HG02884 (cell line): ENCODE results near the gene HMCN1.
"Not testable (repeated sequence)": the region's sequence is repeated elsewhere in the genome, so short reads cannot be mapped to it uniquely, and the experiment has no call there.

Experiments
- ATAC-seq: cut with Tn5 transposase; IDR thresholded peaks from one replicate; pipeline ENCODE4 v1.9.1; 2021; ENCODE audit warnings: mild to moderate bottlenecking, moderate library complexity; ENCODE audit not compliant: unreplicated experiment

HMCN1 gene

DNA sequence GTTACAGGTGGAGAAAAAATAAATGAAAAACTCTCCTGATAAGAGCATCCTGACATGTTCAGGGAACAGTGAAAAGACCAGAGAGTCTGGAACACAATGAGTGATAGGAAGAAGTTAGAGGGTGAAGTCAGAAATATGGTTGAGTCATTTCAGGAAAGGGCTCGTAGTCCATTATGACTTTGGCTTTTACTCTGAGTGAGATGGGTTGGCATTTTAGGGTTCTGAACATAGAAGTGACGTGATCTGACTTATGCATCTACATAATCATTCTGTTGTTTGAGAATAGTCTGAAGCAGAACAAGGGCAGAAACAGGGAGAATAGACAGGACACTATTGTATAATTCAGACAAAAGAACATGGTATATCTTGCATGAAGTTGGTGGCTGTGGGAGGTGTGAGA, 5.8 kb downstream of the HMCN1 start:
- ATAC-seq: peak; percentile 92

DNA sequence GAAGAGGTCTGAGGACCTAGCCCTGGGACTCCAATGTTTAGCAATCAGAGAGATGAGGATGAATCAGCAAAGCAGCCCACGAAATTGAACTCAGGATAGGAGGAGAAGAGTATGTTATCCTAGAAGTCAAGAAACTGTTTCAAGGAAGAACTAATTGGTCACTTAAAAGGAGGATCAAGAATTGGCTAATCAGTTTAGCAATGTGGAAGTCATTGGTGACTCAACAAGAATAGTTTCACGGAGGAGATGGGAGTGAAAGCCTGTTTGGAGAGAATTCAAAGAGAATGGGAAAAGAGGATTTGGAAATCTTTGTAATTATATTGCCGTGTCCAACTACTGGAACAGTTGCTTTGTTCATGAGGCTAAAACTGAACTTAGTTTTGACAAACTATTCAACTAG, 7.4 kb downstream of the HMCN1 start:
- no peak for ATAC-seq

DNA sequence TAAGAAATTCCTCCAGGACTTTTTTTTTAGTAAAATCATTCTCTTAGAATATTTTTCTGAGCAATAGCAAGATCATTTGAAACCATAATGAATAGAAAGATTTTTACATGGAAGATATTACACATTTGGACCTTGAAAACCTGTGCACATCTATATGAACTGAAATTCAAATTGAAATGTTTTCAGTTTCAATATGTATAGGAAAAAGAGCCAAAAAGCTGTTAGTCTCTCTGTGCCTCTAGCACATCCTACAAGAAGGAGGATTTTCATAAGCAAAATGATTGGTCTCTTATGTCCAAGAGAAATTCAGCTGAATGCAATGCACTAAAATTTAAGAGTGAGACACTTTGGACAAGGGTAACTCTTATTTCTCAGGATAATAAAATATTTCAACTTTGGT, 8.2 kb downstream of the HMCN1 start:
- no peak for ATAC-seq

DNA sequence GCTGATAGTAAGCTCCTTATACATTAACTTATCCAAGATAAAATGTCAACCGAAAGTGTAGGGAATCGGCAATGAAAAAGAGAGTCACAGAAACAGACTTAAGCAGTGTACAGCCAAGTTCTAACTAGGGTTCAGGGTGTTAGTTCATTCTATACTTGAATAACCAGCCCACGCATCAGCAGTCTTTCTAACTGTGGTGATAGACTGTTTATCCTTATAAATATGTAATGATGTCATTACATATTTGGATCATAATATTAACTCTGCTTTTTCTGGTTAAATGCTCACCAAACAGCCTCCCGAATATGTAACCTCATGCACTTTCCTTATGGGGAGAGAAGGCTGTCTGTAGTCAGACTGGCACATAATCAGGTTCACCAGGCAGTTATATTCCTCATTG, 11.0 kb downstream of the HMCN1 start:
- ATAC-seq: no peak

DNA sequence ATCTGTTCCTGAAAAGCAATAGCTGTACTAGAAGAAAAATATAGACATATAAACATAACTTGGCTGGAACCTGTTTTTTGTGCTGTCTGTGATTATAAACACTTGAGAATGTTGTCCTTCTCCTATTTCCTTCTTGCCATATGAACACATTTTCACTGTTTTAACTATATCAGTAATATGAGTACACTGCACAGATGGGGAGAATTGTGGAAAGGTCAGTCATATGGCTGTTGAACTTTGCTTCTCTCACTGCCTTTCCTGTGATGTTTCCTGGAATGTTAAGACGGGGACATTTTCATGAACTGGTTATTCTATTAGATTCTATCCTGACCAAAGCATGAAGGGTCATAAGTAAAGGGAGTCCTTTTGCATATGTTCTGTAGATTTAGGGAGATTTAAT, 24.9 kb downstream of the HMCN1 start:
- ATAC-seq: no peak

DNA sequence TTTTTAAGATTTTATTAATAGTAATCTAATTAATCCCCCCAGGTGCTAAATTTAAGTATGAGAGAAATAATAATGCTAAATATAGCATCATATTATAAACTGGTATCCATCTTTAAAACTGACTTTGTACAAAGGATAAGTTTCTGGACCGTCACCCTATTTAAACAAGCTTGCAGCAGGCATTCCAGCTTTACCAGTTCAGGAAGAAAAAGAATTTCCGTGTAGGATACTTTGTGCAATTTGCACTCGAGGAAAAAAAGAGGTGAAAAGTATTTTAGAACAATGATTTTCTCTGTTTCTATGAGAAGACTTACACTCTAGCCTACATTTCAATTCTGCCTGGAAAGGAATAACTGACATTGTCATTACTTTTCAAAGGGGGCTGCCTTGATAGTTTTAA, 27.6 kb downstream of the HMCN1 start:
- no peak for ATAC-seq

DNA sequence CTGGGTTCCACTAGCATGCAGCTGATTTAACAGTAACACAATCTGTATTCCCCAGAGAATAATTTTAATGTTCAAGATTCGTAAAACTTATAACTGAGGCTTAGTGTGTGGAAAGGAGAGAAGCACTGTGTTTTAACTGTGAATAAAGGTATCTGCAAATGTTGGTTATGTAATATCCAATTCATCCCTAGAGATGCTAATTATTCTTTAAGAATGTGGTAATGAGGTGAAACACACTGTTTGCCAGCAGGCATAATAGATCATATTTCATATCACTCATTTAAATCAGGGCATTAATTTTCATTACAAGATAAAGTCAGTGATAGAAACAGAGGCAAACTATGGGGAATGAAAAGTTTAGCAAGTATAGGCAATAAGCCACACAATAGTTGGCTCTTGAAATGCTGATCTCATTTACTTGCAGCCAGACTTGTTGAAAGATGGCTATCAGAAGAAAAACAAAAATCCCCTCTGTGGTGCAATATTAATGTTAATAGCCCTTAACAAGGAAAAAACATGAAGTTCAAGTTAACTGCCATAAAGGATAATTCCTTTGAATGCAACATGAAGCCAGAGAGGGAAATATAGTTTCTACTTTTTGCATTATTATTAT, 33.4 kb downstream of the HMCN1 start:
- no peak for ATAC-seq

DNA sequence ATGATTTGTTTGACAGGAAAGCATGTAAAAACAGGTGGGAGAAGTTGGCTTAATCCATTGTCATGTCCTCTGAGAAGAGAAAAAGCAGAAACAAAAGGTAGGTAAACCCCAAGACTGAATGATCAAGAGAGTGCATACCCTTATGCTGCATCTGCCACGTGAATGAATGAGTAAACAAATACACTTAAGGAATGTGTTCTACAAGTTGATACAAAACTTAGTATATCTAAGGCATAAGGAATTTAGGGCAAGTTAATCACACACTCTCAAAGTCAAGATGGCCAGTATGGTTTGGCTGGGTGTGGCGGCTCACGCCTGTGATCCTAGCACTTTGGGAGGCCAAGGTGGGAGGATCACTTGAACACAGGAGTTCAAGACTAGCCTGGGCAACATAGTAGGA, 34.2 kb downstream of the HMCN1 start:
- ATAC-seq: no peak

DNA sequence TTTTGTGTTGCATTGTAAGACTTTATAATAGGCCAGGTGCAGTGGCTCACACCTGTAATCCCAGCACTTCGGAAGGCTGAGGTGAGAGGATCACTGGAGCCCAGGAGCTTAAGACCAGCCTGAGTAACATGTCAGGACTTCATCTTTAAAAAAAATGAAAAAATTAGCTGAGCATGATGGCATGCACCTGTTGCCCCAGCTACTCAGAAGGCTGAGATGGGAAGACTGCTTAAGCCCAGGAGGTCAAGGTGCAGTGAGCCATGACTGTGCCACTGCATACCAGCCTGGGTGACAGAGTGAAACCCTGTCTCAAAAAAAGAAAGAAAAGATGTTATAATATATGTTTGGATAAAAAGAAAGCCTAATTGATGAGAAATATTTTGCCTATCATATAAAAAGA, 34.9 kb downstream of the HMCN1 start:
- no peak for ATAC-seq

DNA sequence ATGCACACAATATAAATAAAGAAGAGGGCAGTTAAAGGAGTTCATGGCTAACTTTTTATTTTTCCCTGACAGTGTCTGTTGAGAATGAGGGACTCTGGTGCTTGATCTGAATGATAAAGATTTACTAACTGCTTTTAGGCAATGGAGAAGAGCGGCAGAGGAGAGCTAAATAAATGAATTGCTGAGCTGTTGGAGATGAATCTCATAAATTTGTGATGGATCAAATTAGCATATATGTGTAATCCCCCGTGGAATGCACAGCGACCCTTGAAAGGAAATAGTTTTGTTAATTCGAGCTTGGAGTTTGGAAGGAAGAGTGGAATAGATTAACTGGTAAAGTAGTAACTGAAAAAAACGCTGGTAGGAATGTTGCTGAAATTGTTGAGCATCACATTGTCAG, 40.2 kb downstream of the HMCN1 start:
- ATAC-seq: no peak

DNA sequence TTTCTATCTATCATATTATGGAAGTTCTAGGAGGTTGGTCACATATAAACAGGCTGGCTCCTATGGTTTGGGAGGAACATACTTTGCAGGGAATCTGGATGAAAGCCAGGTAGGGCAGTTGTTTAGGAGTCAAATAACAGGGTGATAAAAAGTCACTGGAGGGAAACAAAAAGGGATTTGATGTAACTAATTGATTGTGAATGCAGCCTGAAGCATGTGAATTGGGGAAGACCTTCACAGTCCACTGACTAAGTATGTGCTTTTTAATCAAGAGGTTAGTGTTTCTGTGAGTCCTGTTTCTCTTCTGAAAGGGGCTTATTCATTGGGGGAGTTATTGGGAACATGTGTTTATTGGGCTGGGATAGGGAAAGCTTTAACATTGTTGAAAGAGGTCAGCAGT, 41.3 kb downstream of the HMCN1 start:
- ATAC-seq: no peak

DNA sequence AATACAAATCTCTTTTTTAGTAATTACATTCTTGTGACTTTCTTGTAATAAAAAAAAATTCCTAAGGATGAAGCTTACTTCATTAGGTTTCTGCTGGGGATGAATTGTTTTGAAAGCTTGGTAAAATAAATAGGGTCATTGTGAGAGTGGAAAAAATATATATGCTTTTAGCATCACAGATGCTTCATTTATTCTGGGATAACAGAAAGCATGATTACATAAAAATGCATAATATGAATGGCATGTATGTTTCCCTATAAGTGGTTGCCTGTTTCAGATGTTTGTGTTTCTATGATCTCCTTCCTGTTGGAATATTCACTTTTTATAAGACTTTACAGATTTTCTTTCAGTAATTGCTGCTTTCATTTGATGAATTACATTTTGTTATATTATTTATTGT, 42.3 kb downstream of the HMCN1 start:
- no peak for ATAC-seq

DNA sequence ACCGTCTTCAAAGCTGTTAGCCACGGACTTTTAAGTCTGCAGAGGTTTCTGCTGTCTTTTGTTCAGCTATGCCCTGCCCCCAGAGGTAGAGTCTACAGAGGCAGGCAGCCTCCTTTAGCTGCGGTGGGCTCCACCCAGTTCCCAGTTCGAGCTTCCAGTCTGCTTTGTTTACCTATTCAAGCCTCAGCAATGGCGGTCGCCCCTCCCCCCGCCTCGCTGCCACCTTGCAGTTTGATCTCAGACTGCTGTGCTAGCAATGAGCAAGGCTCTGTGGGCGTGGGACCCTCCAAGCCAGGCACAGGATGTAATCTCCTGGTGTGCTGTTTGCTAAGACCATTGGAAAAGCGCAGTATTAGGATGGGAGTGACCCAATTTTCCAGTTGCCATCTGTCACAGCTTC, 49.7 kb downstream of the HMCN1 start:
- ATAC-seq: not testable (repeated sequence)

DNA sequence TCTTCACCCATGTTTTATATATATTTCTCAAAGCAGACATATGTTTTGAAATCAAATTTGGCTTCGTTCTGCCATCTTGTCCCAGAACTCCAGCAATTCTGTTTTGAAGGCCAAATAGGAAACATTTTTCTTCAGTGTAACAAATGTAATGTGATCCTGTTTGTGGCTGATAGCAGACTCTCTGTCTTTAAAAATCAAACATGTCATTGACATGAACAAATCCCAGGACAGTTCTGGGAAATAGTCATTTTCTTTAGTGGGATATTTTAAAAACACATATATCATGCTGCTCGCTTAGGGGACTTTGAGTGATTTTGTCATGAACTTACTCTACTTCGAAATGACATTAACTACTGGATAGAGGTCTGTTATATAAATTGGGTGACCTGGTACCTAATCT, 51.4 kb downstream of the HMCN1 start:
- no peak for ATAC-seq

DNA sequence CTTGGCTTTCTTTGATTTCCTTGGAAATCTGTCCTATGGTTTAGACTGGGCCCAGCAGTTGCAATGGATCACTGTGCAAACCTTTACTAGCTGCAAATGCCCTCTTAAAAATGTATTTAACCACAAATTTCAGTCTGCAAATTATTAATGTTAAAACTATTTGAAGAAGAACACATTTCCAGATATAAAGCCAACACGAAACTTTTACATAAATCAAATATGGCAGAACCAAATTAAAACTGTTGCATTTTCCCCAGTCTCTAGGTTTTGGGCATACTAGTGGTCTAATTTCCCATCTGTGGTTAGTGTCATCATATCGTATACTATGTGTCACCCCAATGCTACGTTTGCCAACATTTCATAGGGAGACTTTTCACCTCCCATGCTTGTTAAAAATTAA, 52.3 kb downstream of the HMCN1 start:
- no peak for ATAC-seq

DNA sequence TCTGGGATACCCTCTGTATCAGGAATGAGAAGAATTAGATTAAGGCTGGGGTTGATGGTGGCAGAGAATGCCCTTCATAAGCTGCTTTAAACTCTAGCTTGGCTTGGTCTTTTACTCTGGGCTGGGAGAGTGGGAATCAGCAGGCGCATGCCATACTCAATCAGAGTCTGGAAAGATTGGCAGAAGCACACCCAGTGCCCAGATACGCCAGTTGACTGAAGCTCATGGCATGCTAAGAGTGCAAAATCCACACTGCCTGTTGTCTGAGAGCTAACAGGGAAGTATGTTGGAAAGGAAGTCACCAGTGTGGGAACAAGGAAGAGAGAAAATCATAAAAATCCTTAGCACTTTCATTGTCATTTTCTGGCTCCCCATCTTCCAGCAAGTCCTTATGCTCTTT, 53.0 kb downstream of the HMCN1 start:
- ATAC-seq: no peak

DNA sequence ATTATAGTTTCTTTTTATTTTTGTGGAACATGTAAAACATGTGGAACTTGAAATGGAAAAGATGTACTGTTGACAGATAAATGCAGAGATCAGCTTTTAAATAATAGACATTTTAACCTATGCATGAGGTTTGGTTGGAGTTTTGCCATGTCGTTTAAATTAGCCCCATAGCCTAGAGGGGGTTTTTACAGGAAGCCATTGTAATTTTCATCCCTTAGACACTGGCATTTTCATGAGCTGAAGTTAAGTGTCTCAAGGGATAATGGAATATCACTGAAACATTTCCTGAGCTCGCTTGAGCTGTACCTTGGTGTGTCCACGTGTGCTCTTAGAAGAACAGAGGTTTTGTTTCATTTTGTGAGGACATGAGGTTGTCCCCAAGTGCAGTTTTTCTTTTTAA, 54.2 kb downstream of the HMCN1 start:
- no peak for ATAC-seq

DNA sequence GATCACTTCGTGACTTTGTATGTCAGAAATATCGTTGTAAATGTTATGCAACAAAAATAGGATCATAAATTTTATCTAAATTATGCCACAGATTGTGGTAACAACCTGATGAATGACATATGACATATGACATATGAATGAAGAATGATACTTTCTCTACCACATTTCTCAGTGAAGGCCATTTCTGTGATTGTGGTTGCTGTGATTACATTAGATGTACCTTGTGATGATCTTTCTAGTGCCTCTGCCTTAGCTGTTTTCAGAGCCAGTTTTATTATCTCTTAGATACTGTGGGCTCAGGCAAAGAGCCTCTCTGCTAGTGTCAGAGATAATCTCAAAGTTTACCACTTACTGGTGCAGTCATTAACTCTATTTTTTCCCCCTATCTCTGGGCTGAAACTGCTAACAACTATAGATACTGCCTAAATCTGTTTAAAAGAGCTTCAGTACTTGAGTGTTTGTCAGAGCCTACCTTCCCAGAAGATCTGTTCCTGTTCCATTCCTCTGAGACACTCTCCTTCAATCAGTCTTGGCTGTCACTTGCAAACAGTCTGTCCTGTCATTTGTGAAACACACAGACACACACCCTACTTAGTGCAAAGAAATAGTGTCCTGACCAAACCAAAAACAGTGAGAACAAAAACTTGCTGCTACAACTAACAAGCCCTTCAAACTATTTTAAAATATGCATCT, 55.5 kb downstream of the HMCN1 start:
- no peak for ATAC-seq

DNA sequence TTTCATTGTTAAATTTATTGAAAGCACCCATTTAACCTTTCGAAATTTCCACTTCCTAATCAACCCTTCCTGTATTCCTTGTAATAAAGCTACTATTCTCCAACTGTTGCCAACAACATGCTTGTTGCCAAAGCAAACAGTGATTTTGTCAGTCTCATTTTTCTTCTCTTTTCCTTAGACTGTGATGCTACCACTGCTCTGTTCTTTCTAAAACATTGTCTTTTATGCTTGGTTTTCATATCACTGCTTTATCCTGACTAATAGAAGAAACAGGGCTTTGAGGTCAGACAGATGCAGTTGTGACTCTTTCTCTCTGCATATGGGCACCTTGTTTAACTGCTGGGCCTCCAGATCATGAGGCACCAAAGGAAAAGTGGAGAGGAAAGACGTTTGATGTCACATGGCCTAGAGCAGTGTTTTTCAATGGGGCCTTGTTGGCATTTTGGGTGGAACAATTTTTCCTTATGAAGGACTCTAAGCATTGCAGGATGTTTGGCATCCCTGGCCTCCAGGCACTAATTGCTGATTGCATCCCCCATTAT, 56.1 kb downstream of the HMCN1 start:
- ATAC-seq: no peak

DNA sequence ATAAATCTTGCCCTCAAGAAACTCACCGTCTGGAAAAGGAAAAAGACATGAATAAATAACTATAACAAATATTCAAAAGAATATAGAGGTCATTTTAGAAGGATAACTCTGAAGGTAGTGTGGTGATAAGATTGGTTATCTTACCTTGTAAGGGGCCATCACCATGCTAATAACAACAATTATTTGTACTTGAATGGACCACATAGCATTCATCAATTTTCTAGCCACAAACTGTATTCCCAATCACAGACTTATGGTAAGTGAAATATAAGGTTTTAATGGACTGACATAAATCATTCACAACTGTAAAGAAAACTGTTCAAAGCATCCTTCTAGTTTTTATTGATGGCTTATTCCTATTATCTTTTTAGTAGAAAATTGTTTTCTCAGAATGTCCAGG, 57.8 kb downstream of the HMCN1 start:
- ATAC-seq: no peak

DNA sequence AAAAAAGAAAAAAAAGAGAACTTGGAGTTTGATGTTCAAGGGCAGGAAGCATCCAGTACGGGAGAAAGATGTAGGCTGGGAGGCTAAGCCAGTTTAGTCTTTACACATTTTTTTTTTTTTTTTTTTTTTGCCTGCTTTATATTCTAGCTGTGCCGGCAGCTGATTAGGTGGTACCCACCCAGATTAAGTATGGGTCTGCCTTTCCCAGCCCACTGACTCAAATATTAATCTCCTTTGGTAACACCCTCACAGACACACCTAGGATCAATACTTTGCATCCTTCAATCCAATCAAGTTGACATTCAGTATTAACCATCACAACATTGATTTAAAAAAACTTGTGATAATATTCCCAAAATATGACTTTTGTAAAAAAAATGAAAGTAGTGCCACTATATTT, 60.3 kb downstream of the HMCN1 start:
- not testable (repeated sequence) for ATAC-seq

DNA sequence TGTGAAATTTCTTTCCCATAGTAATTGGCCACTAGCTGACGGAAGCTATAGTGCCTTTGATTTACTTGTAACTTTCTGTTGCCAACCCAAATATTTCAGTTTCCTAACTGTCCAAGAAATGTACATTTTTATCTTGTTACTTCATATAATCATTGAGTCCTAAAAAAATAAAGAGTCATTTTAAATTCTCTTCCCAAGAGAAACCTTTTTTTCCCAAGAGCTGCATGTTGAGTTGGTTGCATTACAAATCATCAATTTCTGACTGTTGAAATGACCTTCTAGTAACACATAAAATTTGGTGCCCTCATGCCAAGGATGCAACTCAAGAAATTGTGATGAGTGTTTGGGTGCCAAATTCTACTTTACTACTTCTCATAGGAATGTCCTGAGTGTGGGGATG, 61.0 kb downstream of the HMCN1 start:
- ATAC-seq: no peak

DNA sequence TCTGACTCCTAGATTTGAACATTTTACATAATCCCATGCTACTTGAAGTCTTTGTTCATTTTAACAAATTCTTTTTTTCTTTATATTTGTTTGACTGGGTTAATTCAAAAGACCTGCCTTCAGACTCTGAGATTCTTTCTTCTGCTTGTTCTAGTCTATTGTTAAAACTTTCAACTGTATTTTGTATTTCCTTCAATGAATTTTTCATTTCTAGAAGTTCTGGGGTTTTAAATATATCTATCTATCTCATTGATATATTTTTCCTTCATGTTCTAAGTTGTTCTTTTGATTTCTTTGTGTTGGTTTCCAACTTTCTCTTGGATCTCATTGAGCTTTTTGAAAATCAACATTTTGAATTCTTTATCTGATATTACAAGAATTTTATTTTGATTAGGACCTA, 64.3 kb downstream of the HMCN1 start:
- no peak for ATAC-seq
